Measurements from ENCODE around the gene IL1B.
"Not testable (repeated sequence)": the region's sequence is repeated elsewhere in the genome, so short reads cannot be mapped to it uniquely, and the experiment has no call there.

IL1B gene

DNA sequence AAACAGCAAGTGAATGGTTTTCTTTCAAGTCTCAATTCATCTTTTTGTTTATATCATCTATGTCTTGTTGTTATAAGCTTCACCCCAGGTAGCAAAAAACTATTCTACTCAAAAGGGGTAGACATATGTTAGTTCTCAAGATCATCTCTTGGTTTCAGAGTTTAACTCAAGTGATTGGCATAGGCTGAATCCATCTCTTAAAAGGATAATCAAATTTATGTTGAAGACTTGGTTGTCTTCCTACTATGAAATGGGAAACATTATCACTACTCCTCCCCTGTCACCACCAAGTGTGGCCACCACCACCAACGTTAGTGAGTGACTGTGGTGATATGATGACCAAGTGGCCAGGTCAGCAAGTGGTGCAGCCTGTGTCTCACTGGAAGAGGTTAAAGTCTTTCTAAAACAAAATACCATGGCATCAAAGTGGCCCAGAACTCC, 1.5 kb downstream of the IL1B start:
- H3K9ac ChIP-seq (ENCODE audit: low read length) = no peak overlapping the region
- no peaks in the 10 kb centered on the region for H3K27me3 ChIP-seq (ENCODE audit: low read length)
- H4K20me1 ChIP-seq (ENCODE audit: low read depth, low read length) = no peaks in the 10 kb centered on the region
- no peak overlapping the region for H3K27ac ChIP-seq (ENCODE audit: low read depth, low read length)
- H3K4me3 ChIP-seq (ENCODE audit: insufficient read depth, low read length, poor library complexity, severe bottlenecking) = no peak overlapping the region
- no peaks in the 10 kb centered on the region for H3K36me3 ChIP-seq (ENCODE audit: low read length)
- H3K79me2 ChIP-seq (ENCODE audit: insufficient read depth, low read length) = no peaks in the 10 kb centered on the region
- no peak overlapping the region for H3K4me2 ChIP-seq (ENCODE audit: low read depth, low read length, poor library complexity, severe bottlenecking)
- no peaks in the 10 kb centered on the region for H3K9me2 ChIP-seq (replicated peaks; ENCODE audit: insufficient read depth, low read length)
- no peaks in the 10 kb centered on the region for H3K9me3 ChIP-seq (ENCODE audit: insufficient read depth, low read length)
- TF ChIP-seq CTCF (IDR thresholded peaks at IDR 0.05; ENCODE audit: insufficient read depth, low read length, poor library complexity, severe bottlenecking) = no peak
- no peak for TF ChIP-seq EZH2phosphoT487 (conservative IDR thresholded peaks at IDR 0.05; ENCODE audit: low read length)
- H3F3A ChIP-seq (ENCODE audit: insufficient read depth) = no peaks in the 10 kb centered on the region
- no peak overlapping the region for H2AFZ ChIP-seq (ENCODE audit: low read depth, low read length, severe bottlenecking)

DNA sequence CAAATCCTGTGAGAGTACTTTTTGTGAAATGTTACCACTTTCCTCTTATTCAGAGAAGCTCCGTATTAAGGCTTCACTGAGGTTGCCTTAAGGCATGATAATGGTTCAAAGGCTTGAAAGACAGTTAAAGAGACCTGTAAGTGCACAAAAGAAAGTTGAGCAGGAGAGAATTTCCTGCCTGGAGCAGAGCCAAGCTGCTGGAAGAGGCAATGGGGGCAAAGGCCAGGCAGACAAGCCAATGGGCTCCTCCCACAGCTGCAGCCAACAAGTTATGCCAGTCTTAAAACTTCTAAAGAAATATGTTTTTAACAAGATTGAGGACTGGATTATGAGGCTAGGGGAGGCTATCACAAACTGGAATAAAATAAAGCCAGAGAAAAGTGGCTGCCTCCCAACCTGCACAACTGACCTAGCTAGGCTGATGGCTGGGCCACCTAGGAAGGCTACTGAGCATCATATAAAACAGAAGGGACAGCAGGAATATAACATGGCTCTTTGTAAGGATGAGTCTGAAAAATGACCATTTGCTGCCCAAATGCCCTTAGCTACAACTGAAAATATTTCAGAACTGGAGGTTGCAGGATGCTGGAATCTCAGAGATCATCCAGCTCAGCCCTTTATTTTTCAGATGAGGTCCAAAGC, 2.1 kb downstream of the IL1B start:
- no peaks in the 10 kb centered on the region for H3K36me3 ChIP-seq (ENCODE audit: low read length)
- no peak for TF ChIP-seq EZH2phosphoT487 (conservative IDR thresholded peaks at IDR 0.05; ENCODE audit: low read length)
- TF ChIP-seq CTCF (IDR thresholded peaks at IDR 0.05; ENCODE audit: insufficient read depth, low read length, poor library complexity, severe bottlenecking) = no peak
- H4K20me1 ChIP-seq (ENCODE audit: low read depth, low read length) = no peaks in the 10 kb centered on the region
- H3K9me2 ChIP-seq (replicated peaks; ENCODE audit: insufficient read depth, low read length) = no peaks in the 10 kb centered on the region
- H3K4me2 ChIP-seq (ENCODE audit: low read depth, low read length, poor library complexity, severe bottlenecking) = no peak overlapping the region
- no peaks in the 10 kb centered on the region for H3F3A ChIP-seq (ENCODE audit: insufficient read depth)
- no peak overlapping the region for H2AFZ ChIP-seq (ENCODE audit: low read depth, low read length, severe bottlenecking)
- no peak overlapping the region for H3K4me3 ChIP-seq (ENCODE audit: insufficient read depth, low read length, poor library complexity, severe bottlenecking)
- no peaks in the 10 kb centered on the region for H3K27me3 ChIP-seq (ENCODE audit: low read length)
- H3K79me2 ChIP-seq (ENCODE audit: insufficient read depth, low read length) = no peaks in the 10 kb centered on the region
- no peak overlapping the region for H3K27ac ChIP-seq (ENCODE audit: low read depth, low read length)
- no peaks in the 10 kb centered on the region for H3K9me3 ChIP-seq (ENCODE audit: insufficient read depth, low read length)
- no peak overlapping the region for H3K9ac ChIP-seq (ENCODE audit: low read length)

GRCh38 chr2:112833976-112834375, 2.6 kb downstream of the IL1B start:
- no peak for TF ChIP-seq CTCF (IDR thresholded peaks at IDR 0.05; ENCODE audit: insufficient read depth, low read length, poor library complexity, severe bottlenecking)
- no peak for TF ChIP-seq EZH2phosphoT487 (conservative IDR thresholded peaks at IDR 0.05; ENCODE audit: low read length)
- H3K27ac ChIP-seq (ENCODE audit: low read depth, low read length) = no peak overlapping the region
- H3K27me3 ChIP-seq (ENCODE audit: low read length) = no peaks in the 10 kb centered on the region
- no peak overlapping the region for H3K9ac ChIP-seq (ENCODE audit: low read length)
- H3K4me2 ChIP-seq (ENCODE audit: low read depth, low read length, poor library complexity, severe bottlenecking) = no peak overlapping the region
- H3K4me3 ChIP-seq (ENCODE audit: insufficient read depth, low read length, poor library complexity, severe bottlenecking) = no peak overlapping the region
- no peaks in the 10 kb centered on the region for H3K9me3 ChIP-seq (ENCODE audit: insufficient read depth, low read length)
- no peaks in the 10 kb centered on the region for H4K20me1 ChIP-seq (ENCODE audit: low read depth, low read length)
- H3F3A ChIP-seq (ENCODE audit: insufficient read depth) = no peaks in the 10 kb centered on the region
- H3K9me2 ChIP-seq (replicated peaks; ENCODE audit: insufficient read depth, low read length) = no peaks in the 10 kb centered on the region
- no peak overlapping the region for H2AFZ ChIP-seq (ENCODE audit: low read depth, low read length, severe bottlenecking)
- H3K36me3 ChIP-seq (ENCODE audit: low read length) = no peaks in the 10 kb centered on the region
- H3K79me2 ChIP-seq (ENCODE audit: insufficient read depth, low read length) = no peaks in the 10 kb centered on the region

DNA sequence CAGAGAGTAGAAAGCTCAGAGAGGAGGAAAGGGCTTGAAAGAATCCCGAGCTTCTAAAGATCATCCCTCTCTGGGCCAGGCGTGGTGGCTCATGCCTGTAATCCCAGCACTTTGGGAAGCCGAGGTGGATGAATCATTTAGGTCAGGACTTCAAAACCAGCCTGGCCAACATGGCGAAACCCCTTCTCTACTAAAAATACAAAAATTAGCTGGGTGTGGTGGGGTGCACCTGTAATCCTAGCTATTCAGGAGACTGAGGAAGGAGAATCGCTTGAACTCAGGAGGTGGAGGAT, 3.0 kb downstream of the IL1B start:
- not testable (repeated sequence) for H3K27me3 ChIP-seq (ENCODE audit: low read length); H3K9ac ChIP-seq (ENCODE audit: low read length); H3K9me2 ChIP-seq (replicated peaks; ENCODE audit: insufficient read depth, low read length); H4K20me1 ChIP-seq (ENCODE audit: low read depth, low read length); H3K9me3 ChIP-seq (ENCODE audit: insufficient read depth, low read length); H3K4me2 ChIP-seq (ENCODE audit: low read depth, low read length, poor library complexity, severe bottlenecking); H3K36me3 ChIP-seq (ENCODE audit: low read length); H3K4me3 ChIP-seq (ENCODE audit: insufficient read depth, low read length, poor library complexity, severe bottlenecking); H2AFZ ChIP-seq (ENCODE audit: low read depth, low read length, severe bottlenecking); H3K27ac ChIP-seq (ENCODE audit: low read depth, low read length); H3F3A ChIP-seq (ENCODE audit: insufficient read depth); H3K79me2 ChIP-seq (ENCODE audit: insufficient read depth, low read length)
